Natural killer cell (primary cell): ENCODE measurements around the gene LAMC3. TPM values are rescaled to one million over a fixed set of nuclear protein-coding genes. Genes with fewer than 3 reads are reported as not detected.

Source experiments
- ATAC-seq, 3 donors: fragments of 150-1000 bp in 2 of 3; fragments of 200-7000 bp in 1 of 3; cut with Tn5 transposase; 1 replicate in 1 of 3; 2 replicates in 2 of 3; pipeline ENCODE4 v1.10.0; 2021; ENCODE audit warnings: mild to moderate bottlenecking in 2 of 3, moderate library complexity in 2 of 3
- DNase-seq, 2 donors: peaks; one replicate each; pipeline versions ENCODE4 v3.0.0 to v3.0.0-alpha.2; 2013 to 2021; ENCODE audit warnings: mixed read lengths in 1 of 2
- H3K27ac ChIP-seq: one replicate; pipeline ENCODE4 v1.5.1; 2013; ENCODE audit warnings: mild to moderate bottlenecking, low read length
- H3K27me3 ChIP-seq: one replicate; pipeline ENCODE4 v1.6.1; 2013; ENCODE audit warnings: low read length; ENCODE audit not compliant: control insufficient read depth, insufficient read depth
- H3K36me3 ChIP-seq: one replicate; pipeline ENCODE4 v1.6.1; 2013; ENCODE audit warnings: low read length; ENCODE audit not compliant: control insufficient read depth, insufficient read depth
- H3K4me1 ChIP-seq: one replicate; pipeline ENCODE4 v1.6.1; 2013; ENCODE audit warnings: low read length; ENCODE audit not compliant: control insufficient read depth, insufficient read depth
- H3K4me3 ChIP-seq: one replicate; pipeline ENCODE4 v1.5.1; 2013; ENCODE audit warnings: low read length
- H3K9me3 ChIP-seq: one replicate; pipeline ENCODE4 v1.6.1; 2013; ENCODE audit warnings: low read length; ENCODE audit not compliant: control insufficient read depth, insufficient read depth
- H3K27ac Mint-ChIP-seq, 2 donors: one replicate each; pipeline ENCODE4 v1.8.0; 2022; ENCODE audit warnings: mild to moderate bottlenecking in 2 of 2, mixed read lengths in 2 of 2, moderate library complexity in 1 of 2
- H3K27me3 Mint-ChIP-seq, 2 donors: one replicate each; pipeline ENCODE4 v1.8.0; 2022; ENCODE audit warnings: low read depth in 2 of 2, mixed read lengths in 2 of 2
- H3K36me3 Mint-ChIP-seq: one replicate; pipeline ENCODE4 v1.8.0; 2022; ENCODE audit warnings: mixed read lengths
- H3K4me1 Mint-ChIP-seq, 2 donors: one replicate each; pipeline ENCODE4 v1.8.0; 2022; ENCODE audit warnings: mixed read lengths in 2 of 2
- H3K4me3 Mint-ChIP-seq: one replicate; pipeline ENCODE4 v1.8.0; 2022; ENCODE audit warnings: mild to moderate bottlenecking, moderate library complexity, mixed read lengths
- H3K9me3 Mint-ChIP-seq, 2 donors: one replicate each; pipeline ENCODE4 v1.8.0; 2022; ENCODE audit warnings: mixed read lengths in 2 of 2
- CTCF ChIP-seq: fragments of 200-600 bp; IDR thresholded peaks from one replicate; pipeline ENCODE4 v1.8.0; 2022; ENCODE audit warnings: antibody characterized with exemption
- WGBS: methylation state at CpG from one replicate; pipeline ENCODE4 v1.1.7; 2013; ENCODE audit warnings: missing lambda C conversion rate; ENCODE audit not compliant: insufficient coverage; 5-methylcytosine and 5-hydroxymethylcytosine counted together
- intact Hi-C: fragments of 100-400 bp; cut with micrococcal nuclease; formaldehyde crosslinking; loops from one replicate; pipeline ENCODE4 v1.14.2; 2022
- total RNA-seq, 4 donors: library from RNA; stranded (reverse); fragments of 120-200 nt in 1 of 4; gene quantifications; one replicate each; pipeline versions ENCODE4 v1.2.3 to v1.2.4, GENCODE V29; 2013 to 2022

The LAMC3 gene
- total RNA-seq, 3 donors from 2014 or later (not counting 1 experiment from before 2014, with no cell fraction given), result not detected

- DNase-seq (no peak), ATAC-seq (no peak)
- no peak for TF ChIP-seq CTCF
- no peaks in the 10 kb centered on the region for H3K36me3 Mint-ChIP-seq
- H3K9me3 ChIP-seq, result no peaks in the 10 kb centered on the region
- 91% methylated on average over 3 of the region's 3 CpGs for WGBS
- H3K4me3 Mint-ChIP-seq, result no peak overlapping the region
- no peaks in the 10 kb centered on the region for H3K9me3 Mint-ChIP-seq
- H3K4me1 Mint-ChIP-seq, result peaks cover 0 to 3% of the 10 kb centered on the region in 2 donors
- no peak overlapping the region for H3K27ac ChIP-seq
- intact Hi-C loops, result loop anchor here (2.0 to 5.0 kb wide), 2 partner anchors 333 to 584 kb away; no protein-coding TSS in a partner anchor
- H3K4me1 ChIP-seq, result peaks cover 12% of the 10 kb centered on the region
- no peaks in the 10 kb centered on the region for H3K36me3 ChIP-seq
- no peak overlapping the region for H3K27ac Mint-ChIP-seq
- H3K4me3 ChIP-seq, result no peak overlapping the region
- H3K27me3 Mint-ChIP-seq, result peaks cover 7% of the 10 kb centered on the region in 2 donors
- H3K27me3 ChIP-seq, result no peaks in the 10 kb centered on the region
Observed at GRCh38 chr9:131046093-131046380, 37.1 kb downstream of the LAMC3 start.

GRCh38 chr9:131046581-131047202 is 37.7 kb downstream of the LAMC3 start:
- WGBS, result 14% methylated on average over 35 of the region's 35 CpGs

GRCh38 chr9:131048332-131048731 is 39.4 kb downstream of the LAMC3 start:
- peaks cover 0 to 3% of the 10 kb centered on the region in 2 donors for H3K4me1 Mint-ChIP-seq

More at GRCh38 chr9:131046581-131047202, 37.7 kb downstream of the LAMC3 start:
- no peaks in the 10 kb centered on the region for H3K36me3 Mint-ChIP-seq
- no peak overlapping the region for H3K4me3 Mint-ChIP-seq
- H3K27me3 ChIP-seq, result no peaks in the 10 kb centered on the region
- intact Hi-C loops, result loop anchor here (2.0 to 5.0 kb wide), 2 partner anchors 334 to 584 kb away; no protein-coding TSS in a partner anchor
- DNase-seq, result peak; percentile 63 to 82
- no peaks in the 10 kb centered on the region for H3K9me3 Mint-ChIP-seq
- peaks cover 12% of the 10 kb centered on the region for H3K4me1 ChIP-seq
- H3K27me3 Mint-ChIP-seq, result peaks cover 7% of the 10 kb centered on the region in 2 donors
- ATAC-seq, result peak; percentile 85 to 97 (median 95)
- peaks cover 0 to 3% of the 10 kb centered on the region in 2 donors for H3K4me1 Mint-ChIP-seq
- no peaks in the 10 kb centered on the region for H3K36me3 ChIP-seq
- TF ChIP-seq CTCF, result peak; percentile 95
- no peaks in the 10 kb centered on the region for H3K9me3 ChIP-seq
- H3K27ac ChIP-seq, result no peak overlapping the region
- H3K4me3 ChIP-seq, result no peak overlapping the region
- H3K27ac Mint-ChIP-seq, result no peak overlapping the region

More at GRCh38 chr9:131048332-131048731, 39.4 kb downstream of the LAMC3 start:
- intact Hi-C loops, result loop anchor here (5.0 kb wide), 1 partner anchor 586 kb away; no protein-coding TSS in a partner anchor
- Histone ChIP-seq H3K4me3 (no peak overlapping the region), H3K27ac (no peak overlapping the region), H3K27me3 (no peaks in the 10 kb centered on the region), H3K36me3 (no peaks in the 10 kb centered on the region), H3K9me3 (no peaks in the 10 kb centered on the region), H3K4me1 (peaks cover 7% of the 10 kb centered on the region)
- Mint-ChIP-seq H3K27ac (no peak overlapping the region), H3K36me3 (no peaks in the 10 kb centered on the region), H3K27me3 (peaks cover 7% of the 10 kb centered on the region in 2 donors), H3K9me3 (no peaks in the 10 kb centered on the region), H3K4me3 (no peak overlapping the region)
- TF ChIP-seq CTCF, result no peak
- ATAC-seq (no peak), DNase-seq (no peak)
- WGBS, result 87% methylated on average over 6 of the region's 6 CpGs
